Measurements from ENCODE around the gene IL11RA.

The IL11RA gene

DNA sequence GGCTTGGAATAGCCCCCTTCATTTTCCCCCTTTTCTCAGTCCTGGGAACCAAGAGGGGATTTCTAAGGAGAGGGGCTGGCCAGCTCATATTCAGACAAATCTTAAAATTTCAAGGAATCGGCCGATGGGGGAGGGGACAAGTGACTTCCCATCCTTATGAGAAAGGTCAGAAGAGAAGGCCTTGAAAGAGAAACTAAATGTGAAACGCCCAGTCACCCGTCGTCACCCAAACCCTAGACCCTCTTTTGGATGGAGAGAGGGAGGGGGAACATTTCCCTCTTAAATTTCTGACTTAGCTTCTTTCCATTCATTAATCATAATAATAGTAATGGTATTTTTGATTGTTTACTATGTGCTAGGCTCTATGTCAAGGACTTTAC is 39.9 kb downstream of the IL11RA start:
- H3K9ac ChIP-seq (ENCODE audit: low read length in 5 of 5) = no peak overlapping the region

DNA sequence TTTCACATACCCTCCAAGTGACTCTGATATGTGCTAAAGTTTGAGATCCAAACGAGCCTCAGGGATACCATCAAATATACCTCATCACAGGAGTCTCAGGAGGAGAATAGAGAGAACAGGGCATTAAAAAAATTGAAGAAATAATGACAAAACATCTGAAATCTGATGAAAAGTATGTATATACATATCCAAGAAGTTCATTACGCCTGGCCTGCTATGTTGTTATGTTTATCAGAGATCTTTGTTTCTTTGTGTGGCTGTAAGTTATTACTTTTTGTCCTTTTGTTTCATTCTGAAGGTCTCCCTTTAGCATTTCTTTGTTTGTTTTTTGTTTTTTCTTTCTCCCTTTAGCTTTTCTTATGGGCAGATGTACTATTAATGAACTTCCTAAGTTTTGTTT is 41.6 kb downstream of the IL11RA start:
- H3K27ac ChIP-seq (ENCODE audit: low read depth, low read length) = no peak overlapping the region
- no peaks in the 10 kb centered on the region for H3K36me3 ChIP-seq (ENCODE audit: control insufficient read depth in 5 of 5, insufficient read depth in 5 of 5, low read length in 5 of 5)
- no peaks in the 10 kb centered on the region for H3K9me3 ChIP-seq (ENCODE audit: control insufficient read depth in 5 of 5, low read length in 5 of 5)
- no peak overlapping the region for H3K9ac ChIP-seq (ENCODE audit: low read length in 5 of 5)
- no peaks in the 10 kb centered on the region for H3K27me3 ChIP-seq (ENCODE audit: control insufficient read depth in 5 of 5, insufficient read depth in 4 of 5, low read length in 5 of 5)
- H3K4me1 ChIP-seq (ENCODE audit: control insufficient read depth in 5 of 5, insufficient read depth in 5 of 5, low read length in 5 of 5) = peaks cover 0 to 13% (median 11%) of the 10 kb centered on the region in 5 donors
- H3K4me3 ChIP-seq (ENCODE audit: low read depth in 1 of 5, low read length in 5 of 5) = no peak overlapping the region

More for the DNA sequence above, 39.9 kb downstream of the IL11RA start:
- Histone ChIP-seq H3K4me3 (ENCODE audit: low read depth in 1 of 5, low read length in 5 of 5) (no peak overlapping the region), H3K27me3 (ENCODE audit: control insufficient read depth in 5 of 5, insufficient read depth in 4 of 5, low read length in 5 of 5) (no peaks in the 10 kb centered on the region), H3K27ac (ENCODE audit: low read depth, low read length) (no peak overlapping the region), H3K36me3 (ENCODE audit: control insufficient read depth in 5 of 5, insufficient read depth in 5 of 5, low read length in 5 of 5) (no peaks in the 10 kb centered on the region), H3K9me3 (ENCODE audit: control insufficient read depth in 5 of 5, low read length in 5 of 5) (no peaks in the 10 kb centered on the region), H3K4me1 (ENCODE audit: control insufficient read depth in 5 of 5, insufficient read depth in 5 of 5, low read length in 5 of 5) (peaks cover 0 to 21% (median 16%) of the 10 kb centered on the region in 5 donors)

- Histone ChIP-seq H3K27ac (ENCODE audit: low read depth, low read length) (no peak overlapping the region), H3K9me3 (ENCODE audit: control insufficient read depth in 5 of 5, low read length in 5 of 5) (no peaks in the 10 kb centered on the region), H3K36me3 (ENCODE audit: control insufficient read depth in 5 of 5, insufficient read depth in 5 of 5, low read length in 5 of 5) (no peaks in the 10 kb centered on the region), H3K27me3 (ENCODE audit: control insufficient read depth in 5 of 5, insufficient read depth in 4 of 5, low read length in 5 of 5) (no peaks in the 10 kb centered on the region), H3K4me3 (ENCODE audit: low read depth in 1 of 5, low read length in 5 of 5) (no peak overlapping the region), H3K4me1 (ENCODE audit: control insufficient read depth in 5 of 5, insufficient read depth in 5 of 5, low read length in 5 of 5) (peaks cover 0 to 13% (median 11%) of the 10 kb centered on the region in 5 donors), H3K9ac (ENCODE audit: low read length in 5 of 5) (no peak overlapping the region)
Observed at GRCh38 chr9:34694811-34695210, 42.8 kb downstream of the IL11RA start.

- no peaks in the 10 kb centered on the region for H3K27me3 ChIP-seq (ENCODE audit: control insufficient read depth in 5 of 5, insufficient read depth in 4 of 5, low read length in 5 of 5)
- H3K27ac ChIP-seq (ENCODE audit: low read depth, low read length) = peak overlapping the region; percentile 59
Observed at GRCh38 chr9:34701023-34701768, 49.2 kb downstream of the IL11RA start.

GRCh38 chr9:34701769-34702736 is 50.1 kb downstream of the IL11RA start:
- Histone ChIP-seq H3K4me1 (ENCODE audit: control insufficient read depth in 5 of 5, insufficient read depth in 5 of 5, low read length in 5 of 5) (peaks cover 2 to 12% (median 11%) of the 10 kb centered on the region in 5 donors), H3K4me3 (ENCODE audit: low read depth in 1 of 5, low read length in 5 of 5) (peak overlapping the region; percentile 67 to 92 (median 74)), H3K9ac (ENCODE audit: low read length in 5 of 5) (peak overlapping the region in 4 of 5 donors; percentile 64 to 86 (median 80)), H3K27me3 (ENCODE audit: control insufficient read depth in 5 of 5, insufficient read depth in 4 of 5, low read length in 5 of 5) (no peaks in the 10 kb centered on the region), H3K36me3 (ENCODE audit: control insufficient read depth in 5 of 5, insufficient read depth in 5 of 5, low read length in 5 of 5) (no peaks in the 10 kb centered on the region), H3K27ac (ENCODE audit: low read depth, low read length) (peak overlapping the region; percentile 59), H3K9me3 (ENCODE audit: control insufficient read depth in 5 of 5, low read length in 5 of 5) (no peaks in the 10 kb centered on the region)

More at GRCh38 chr9:34701023-34701768, 49.2 kb downstream of the IL11RA start:
- H3K36me3 ChIP-seq (ENCODE audit: control insufficient read depth in 5 of 5, insufficient read depth in 5 of 5, low read length in 5 of 5) = no peaks in the 10 kb centered on the region
- peak overlapping the region in 4 of 5 donors; percentile 64 to 86 (median 80) for H3K9ac ChIP-seq (ENCODE audit: low read length in 5 of 5)
- peaks cover 2 to 12% (median 11%) of the 10 kb centered on the region in 5 donors for H3K4me1 ChIP-seq (ENCODE audit: control insufficient read depth in 5 of 5, insufficient read depth in 5 of 5, low read length in 5 of 5)
- H3K4me3 ChIP-seq (ENCODE audit: low read depth in 1 of 5, low read length in 5 of 5) = peak overlapping the region in 4 of 5 donors; percentile 67 to 76 (median 72)
- H3K9me3 ChIP-seq (ENCODE audit: control insufficient read depth in 5 of 5, low read length in 5 of 5) = no peaks in the 10 kb centered on the region

DNA sequence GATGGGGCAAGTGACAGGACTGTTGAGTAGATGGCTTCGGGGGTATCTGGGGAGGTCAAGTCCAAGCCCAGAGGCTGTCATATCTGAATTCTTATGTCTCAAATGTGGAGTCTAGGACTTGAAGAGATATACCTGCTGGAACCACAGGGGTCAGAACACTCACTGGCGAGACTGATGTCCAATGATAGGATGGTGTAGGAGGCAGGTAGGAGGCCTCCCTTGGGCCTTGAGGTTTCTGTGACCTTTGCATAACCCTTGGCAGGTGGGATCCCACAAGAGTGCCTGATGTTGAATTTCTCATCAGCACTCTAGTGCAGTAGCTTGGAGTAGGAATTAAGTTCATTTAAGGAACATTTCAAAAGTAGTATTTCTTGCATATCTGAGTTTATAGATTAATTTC is 55.1 kb downstream of the IL11RA start:
- H3K36me3 ChIP-seq (ENCODE audit: control insufficient read depth in 5 of 5, insufficient read depth in 5 of 5, low read length in 5 of 5) = no peaks in the 10 kb centered on the region
- no peaks in the 10 kb centered on the region for H3K27me3 ChIP-seq (ENCODE audit: control insufficient read depth in 5 of 5, insufficient read depth in 4 of 5, low read length in 5 of 5)
- no peak overlapping the region for H3K27ac ChIP-seq (ENCODE audit: low read depth, low read length)
- H3K4me1 ChIP-seq (ENCODE audit: control insufficient read depth in 5 of 5, insufficient read depth in 5 of 5, low read length in 5 of 5) = peaks cover 0 to 10% (median 8%) of the 10 kb centered on the region in 5 donors
- no peak overlapping the region for H3K4me3 ChIP-seq (ENCODE audit: low read depth in 1 of 5, low read length in 5 of 5)
- no peak overlapping the region for H3K9ac ChIP-seq (ENCODE audit: low read length in 5 of 5)
- no peaks in the 10 kb centered on the region for H3K9me3 ChIP-seq (ENCODE audit: control insufficient read depth in 5 of 5, low read length in 5 of 5)

- Histone ChIP-seq H3K27me3 (ENCODE audit: control insufficient read depth in 5 of 5, insufficient read depth in 4 of 5, low read length in 5 of 5) (no peaks in the 10 kb centered on the region), H3K27ac (ENCODE audit: low read depth, low read length) (no peak overlapping the region), H3K4me1 (ENCODE audit: control insufficient read depth in 5 of 5, insufficient read depth in 5 of 5, low read length in 5 of 5) (peaks cover 0 to 10% (median 8%) of the 10 kb centered on the region in 5 donors), H3K36me3 (ENCODE audit: control insufficient read depth in 5 of 5, insufficient read depth in 5 of 5, low read length in 5 of 5) (no peaks in the 10 kb centered on the region), H3K9me3 (ENCODE audit: control insufficient read depth in 5 of 5, low read length in 5 of 5) (no peaks in the 10 kb centered on the region), H3K4me3 (ENCODE audit: low read depth in 1 of 5, low read length in 5 of 5) (no peak overlapping the region), H3K9ac (ENCODE audit: low read length in 5 of 5) (no peak overlapping the region)
Observed at GRCh38 chr9:34709196-34709978, 57.4 kb downstream of the IL11RA start.

- H3K9ac ChIP-seq (ENCODE audit: low read length in 5 of 5) = no peak within 1 kb of the TSS
- no peaks in the 10 kb centered on the region for H3K27me3 ChIP-seq (ENCODE audit: control insufficient read depth in 5 of 5, insufficient read depth in 4 of 5, low read length in 5 of 5)
- no peaks in the 10 kb centered on the region for H3K9me3 ChIP-seq (ENCODE audit: control insufficient read depth in 5 of 5, low read length in 5 of 5)
- no peak within 1 kb of the TSS for H3K27ac ChIP-seq (ENCODE audit: low read depth, low read length)
- no peaks in the 10 kb centered on the region for H3K36me3 ChIP-seq (ENCODE audit: control insufficient read depth in 5 of 5, insufficient read depth in 5 of 5, low read length in 5 of 5)
- H3K4me1 ChIP-seq (ENCODE audit: control insufficient read depth in 5 of 5, insufficient read depth in 5 of 5, low read length in 5 of 5) = peaks cover 0 to 10% (median 8%) of the 10 kb centered on the region in 5 donors
- no peak within 1 kb of the TSS for H3K4me3 ChIP-seq (ENCODE audit: low read depth in 1 of 5, low read length in 5 of 5)
Observed at GRCh38 chr9:34710023-34710422, 58.0 kb downstream of the IL11RA start, which contains the start of gene CCL21. Gene CCL21, minus strand, starts transcription at chr9:34710136. Its CDS starts 70 bp downstream, at chr9:34710066.
